ENCODE data around the gene GPR107.

Gene GPR107

DNA sequence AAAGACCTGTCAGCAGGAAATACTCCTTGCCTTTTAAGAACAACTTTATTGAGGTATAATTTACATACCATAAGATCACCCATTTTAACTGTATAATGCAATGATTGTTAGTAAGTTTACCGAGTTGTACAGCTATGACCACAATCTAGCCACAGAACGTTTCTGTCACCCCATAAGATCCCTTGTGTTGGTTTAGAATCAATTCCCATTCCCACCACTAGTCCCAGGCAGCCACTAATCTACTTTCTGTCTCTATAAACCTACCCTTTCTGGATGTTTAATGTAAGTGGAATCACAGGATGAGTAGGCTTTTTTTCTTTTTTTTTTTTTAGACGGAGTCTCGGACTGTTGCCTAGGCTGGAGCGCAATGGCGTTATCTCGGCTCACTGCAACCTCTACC, 4.4 kb downstream of the GPR107 start:
- Histone ChIP-seq H3K9ac (ENCODE audit: low read depth, low read length) (no peak overlapping the region), H3K4me3 (ENCODE audit: low read depth, low read length) (no peak overlapping the region), H3K4me1 (ENCODE audit: control insufficient read depth, insufficient read depth, low read length) (0 out of 2 replicates have a peak, but pooled peaks cover 4% of the 10 kb centered on the region), H3K27ac (ENCODE audit: low read depth, low read length) (no peak overlapping the region), H3K27me3 (ENCODE audit: control insufficient read depth, insufficient read depth, low read length) (no peaks in the 10 kb centered on the region), H3K36me3 (ENCODE audit: control insufficient read depth, insufficient read depth, low read length) (peaks cover 4% of the 10 kb centered on the region), H3K9me3 (ENCODE audit: control insufficient read depth, insufficient read depth, low read length) (no peaks in the 10 kb centered on the region)

DNA sequence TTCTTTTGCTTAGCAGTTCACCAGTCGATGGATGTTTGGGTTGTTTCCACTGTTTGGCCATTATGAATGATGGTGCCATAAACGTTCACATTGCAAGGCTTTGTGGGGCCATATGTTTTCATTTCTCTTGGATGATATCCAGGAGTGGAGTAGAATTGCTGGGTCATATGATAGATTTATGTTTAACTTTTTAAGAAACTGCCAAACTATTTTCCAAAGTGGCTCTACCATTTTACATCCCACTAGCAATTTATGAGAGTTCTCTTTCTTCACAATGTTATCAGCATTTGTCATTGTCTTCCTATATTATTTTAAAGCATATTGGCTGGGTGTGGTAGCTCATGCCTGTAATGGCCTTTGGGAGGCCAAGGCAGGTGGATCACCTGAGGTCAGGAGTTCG, 5.2 kb downstream of the GPR107 start:
- H3K9ac ChIP-seq (ENCODE audit: low read depth, low read length) = no peak overlapping the region
- H3K4me1 ChIP-seq (ENCODE audit: control insufficient read depth, insufficient read depth, low read length) = 0 out of 2 replicates have a peak, but pooled peaks cover 4% of the 10 kb centered on the region
- H3K36me3 ChIP-seq (ENCODE audit: control insufficient read depth, insufficient read depth, low read length) = peaks cover 4% of the 10 kb centered on the region
- H3K9me3 ChIP-seq (ENCODE audit: control insufficient read depth, insufficient read depth, low read length) = no peaks in the 10 kb centered on the region
- no peaks in the 10 kb centered on the region for H3K27me3 ChIP-seq (ENCODE audit: control insufficient read depth, insufficient read depth, low read length)
- H3K27ac ChIP-seq (ENCODE audit: low read depth, low read length) = no peak overlapping the region
- H3K4me3 ChIP-seq (ENCODE audit: low read depth, low read length) = no peak overlapping the region

DNA sequence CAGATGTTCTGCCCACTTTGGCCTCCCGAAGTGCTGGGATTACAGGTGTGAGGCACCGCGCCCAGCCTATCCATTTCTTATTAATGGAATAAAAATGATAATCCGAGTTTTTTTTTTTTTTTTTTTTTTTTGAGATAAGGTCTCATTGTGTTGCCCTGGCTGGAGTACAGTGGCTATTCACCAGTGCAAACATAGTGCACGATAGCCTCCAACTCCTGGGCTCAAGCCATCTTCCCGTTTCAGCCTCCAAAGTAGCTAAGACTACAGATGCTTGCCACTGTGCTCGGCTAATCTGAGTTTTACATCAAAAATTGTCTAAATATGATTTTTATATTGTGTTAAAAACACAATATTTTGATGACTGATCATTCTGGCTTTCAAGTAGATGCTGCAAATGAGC, 6.6 kb downstream of the GPR107 start:
- H3K4me1 ChIP-seq (ENCODE audit: control insufficient read depth, insufficient read depth, low read length) = no peaks in the 10 kb centered on the region
- peaks cover 4% of the 10 kb centered on the region for H3K36me3 ChIP-seq (ENCODE audit: control insufficient read depth, insufficient read depth, low read length)
- no peak overlapping the region for H3K4me3 ChIP-seq (ENCODE audit: low read depth, low read length)
- no peaks in the 10 kb centered on the region for H3K9me3 ChIP-seq (ENCODE audit: control insufficient read depth, insufficient read depth, low read length)
- no peak overlapping the region for H3K9ac ChIP-seq (ENCODE audit: low read depth, low read length)
- H3K27me3 ChIP-seq (ENCODE audit: control insufficient read depth, insufficient read depth, low read length) = no peaks in the 10 kb centered on the region
- H3K27ac ChIP-seq (ENCODE audit: low read depth, low read length) = no peak overlapping the region

DNA sequence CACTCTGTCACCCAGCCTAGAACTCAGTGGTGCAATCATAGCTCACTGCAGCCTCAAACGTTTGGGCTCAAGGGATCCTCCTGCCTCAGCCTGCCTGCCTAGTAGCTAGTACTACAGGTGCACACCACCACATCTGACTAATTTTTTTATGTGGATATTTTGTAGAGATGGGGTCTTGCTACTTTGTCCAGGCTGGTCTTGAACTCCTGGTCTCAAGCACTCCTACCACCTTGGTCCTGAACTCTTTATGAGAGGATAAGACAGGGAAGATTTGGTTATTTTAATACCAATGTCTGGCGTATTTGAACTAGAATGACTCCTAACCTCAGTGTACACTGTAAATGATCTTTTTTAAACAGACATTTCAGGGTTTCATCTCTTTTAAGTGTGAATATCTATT, 9.0 kb downstream of the GPR107 start:
- Histone ChIP-seq H3K27ac (ENCODE audit: low read depth, low read length) (no peak overlapping the region), H3K27me3 (ENCODE audit: control insufficient read depth, insufficient read depth, low read length) (no peaks in the 10 kb centered on the region), H3K4me3 (ENCODE audit: low read depth, low read length) (no peak overlapping the region), H3K9me3 (ENCODE audit: control insufficient read depth, insufficient read depth, low read length) (no peaks in the 10 kb centered on the region), H3K9ac (ENCODE audit: low read depth, low read length) (no peak overlapping the region), H3K4me1 (ENCODE audit: control insufficient read depth, insufficient read depth, low read length) (no peaks in the 10 kb centered on the region), H3K36me3 (ENCODE audit: control insufficient read depth, insufficient read depth, low read length) (peaks cover 4% of the 10 kb centered on the region)

DNA sequence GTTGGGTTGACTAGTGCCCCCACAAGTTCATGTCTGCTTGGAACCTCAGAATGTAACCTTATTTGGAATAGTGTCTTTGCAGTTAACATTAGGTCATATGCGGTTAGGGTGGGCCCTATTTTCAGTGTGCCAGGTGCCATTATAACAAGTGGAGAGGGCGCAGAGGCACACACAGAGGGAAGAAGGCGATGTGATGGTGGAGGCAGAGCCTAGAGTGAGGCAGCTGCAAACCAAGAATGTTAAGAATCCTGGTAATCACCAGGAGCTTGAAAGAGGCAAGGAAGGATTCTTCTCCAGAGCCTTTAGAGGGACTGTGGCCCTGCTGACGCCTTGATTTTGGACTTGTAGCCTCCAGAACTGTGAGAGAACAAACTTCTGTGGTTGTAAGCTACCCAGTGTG, 10.9 kb downstream of the GPR107 start:
- Histone ChIP-seq H3K4me1 (ENCODE audit: control insufficient read depth, insufficient read depth, low read length) (no peaks in the 10 kb centered on the region), H3K9me3 (ENCODE audit: control insufficient read depth, insufficient read depth, low read length) (no peaks in the 10 kb centered on the region), H3K9ac (ENCODE audit: low read depth, low read length) (no peak overlapping the region), H3K4me3 (ENCODE audit: low read depth, low read length) (no peak overlapping the region), H3K27me3 (ENCODE audit: control insufficient read depth, insufficient read depth, low read length) (no peaks in the 10 kb centered on the region), H3K27ac (ENCODE audit: low read depth, low read length) (no peak overlapping the region), H3K36me3 (ENCODE audit: control insufficient read depth, insufficient read depth, low read length) (no peaks in the 10 kb centered on the region)

DNA sequence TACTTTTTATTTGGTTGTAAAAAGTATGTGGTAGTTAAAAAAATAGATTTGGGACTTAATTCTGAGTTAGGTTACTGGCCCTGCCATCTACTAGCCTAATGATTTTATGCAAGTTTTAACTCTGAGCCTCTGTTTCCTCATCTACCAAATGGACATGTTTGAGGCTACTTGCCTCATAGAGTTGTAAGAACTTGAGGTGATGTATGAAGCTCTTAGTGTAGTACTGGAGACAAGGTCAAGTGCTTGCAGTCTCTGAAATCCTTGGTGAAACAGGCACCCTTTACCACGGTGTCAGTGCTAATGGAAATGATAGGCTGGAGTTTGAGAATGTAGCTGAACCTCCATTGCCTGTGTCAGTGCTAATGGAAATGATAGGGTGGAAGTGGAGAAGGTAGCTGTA, 15.3 kb downstream of the GPR107 start:
- Histone ChIP-seq H3K27me3 (ENCODE audit: control insufficient read depth, insufficient read depth, low read length) (no peaks in the 10 kb centered on the region), H3K36me3 (ENCODE audit: control insufficient read depth, insufficient read depth, low read length) (no peaks in the 10 kb centered on the region), H3K4me1 (ENCODE audit: control insufficient read depth, insufficient read depth, low read length) (peaks cover 6% of the 10 kb centered on the region), H3K27ac (ENCODE audit: low read depth, low read length) (no peak overlapping the region), H3K4me3 (ENCODE audit: low read depth, low read length) (no peak overlapping the region), H3K9me3 (ENCODE audit: control insufficient read depth, insufficient read depth, low read length) (no peaks in the 10 kb centered on the region), H3K9ac (ENCODE audit: low read depth, low read length) (no peak overlapping the region)

DNA sequence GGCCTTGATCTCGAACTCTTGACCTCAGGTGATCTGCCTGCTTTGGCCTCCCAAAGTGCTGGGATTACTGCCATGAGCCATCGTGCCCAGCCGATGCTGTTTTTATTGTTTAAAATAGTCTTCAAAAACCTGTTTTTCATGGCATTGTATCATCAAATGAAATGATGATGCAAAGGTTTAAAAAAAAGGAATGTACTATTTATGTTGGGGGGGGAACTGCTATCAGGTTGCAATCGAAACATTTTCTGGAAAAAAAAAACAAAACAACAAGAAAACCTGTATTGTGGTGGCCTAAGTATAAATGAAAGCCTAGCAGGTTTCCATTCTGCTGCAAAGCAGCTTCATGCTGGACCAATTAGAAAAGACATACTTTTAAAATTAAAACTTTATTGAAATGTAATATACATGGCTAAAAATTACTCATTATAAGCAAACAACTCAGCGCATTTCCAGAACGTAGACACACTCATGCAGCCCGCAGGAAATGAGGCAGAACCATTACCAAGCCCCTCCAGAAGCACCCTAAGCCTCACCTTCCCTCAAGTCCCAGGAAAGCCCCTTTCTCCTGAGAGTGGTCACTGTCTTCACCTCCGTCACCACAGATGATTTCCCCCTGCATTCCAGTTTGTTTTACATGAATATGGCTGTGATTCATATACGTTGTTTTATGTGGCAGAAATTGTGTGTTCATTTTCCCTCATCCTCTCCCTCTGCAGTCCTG, 19.0 kb downstream of the GPR107 start:
- Histone ChIP-seq H3K27ac (ENCODE audit: low read depth, low read length) (peak overlapping the region; percentile 40), H3K9ac (ENCODE audit: low read depth, low read length) (no peak overlapping the region), H3K36me3 (ENCODE audit: control insufficient read depth, insufficient read depth, low read length) (peaks cover 16% of the 10 kb centered on the region), H3K4me3 (ENCODE audit: low read depth, low read length) (no peak overlapping the region), H3K4me1 (ENCODE audit: control insufficient read depth, insufficient read depth, low read length) (peaks cover 6% of the 10 kb centered on the region), H3K9me3 (ENCODE audit: control insufficient read depth, insufficient read depth, low read length) (no peaks in the 10 kb centered on the region), H3K27me3 (ENCODE audit: control insufficient read depth, insufficient read depth, low read length) (no peaks in the 10 kb centered on the region)

DNA sequence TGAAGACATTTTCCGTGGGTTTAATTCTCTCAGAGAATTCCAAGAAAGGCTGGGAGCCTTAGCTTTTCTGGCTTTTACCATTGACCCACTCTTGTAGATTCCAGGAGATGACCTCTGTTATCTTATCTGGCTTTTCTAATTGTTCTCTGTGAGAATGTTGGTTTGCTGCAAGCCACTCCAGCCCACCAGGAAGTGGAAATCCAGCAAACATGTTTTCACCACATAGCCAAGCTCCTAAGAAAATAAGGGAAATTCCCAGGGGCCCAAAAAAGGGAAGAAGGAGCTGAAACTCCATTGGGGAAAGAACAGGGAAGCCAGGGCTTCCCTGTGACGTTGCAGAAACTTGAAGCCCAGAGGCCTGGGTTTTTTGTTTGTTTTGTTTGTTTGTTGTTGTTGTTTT, 19.7 kb downstream of the GPR107 start:
- H3K36me3 ChIP-seq (ENCODE audit: control insufficient read depth, insufficient read depth, low read length) = peaks cover 20% of the 10 kb centered on the region
- H3K27ac ChIP-seq (ENCODE audit: low read depth, low read length) = peak overlapping the region; percentile 40
- peaks cover 6% of the 10 kb centered on the region for H3K4me1 ChIP-seq (ENCODE audit: control insufficient read depth, insufficient read depth, low read length)
- no peak overlapping the region for H3K4me3 ChIP-seq (ENCODE audit: low read depth, low read length)
- no peak overlapping the region for H3K9ac ChIP-seq (ENCODE audit: low read depth, low read length)
- H3K27me3 ChIP-seq (ENCODE audit: control insufficient read depth, insufficient read depth, low read length) = no peaks in the 10 kb centered on the region
- no peaks in the 10 kb centered on the region for H3K9me3 ChIP-seq (ENCODE audit: control insufficient read depth, insufficient read depth, low read length)

DNA sequence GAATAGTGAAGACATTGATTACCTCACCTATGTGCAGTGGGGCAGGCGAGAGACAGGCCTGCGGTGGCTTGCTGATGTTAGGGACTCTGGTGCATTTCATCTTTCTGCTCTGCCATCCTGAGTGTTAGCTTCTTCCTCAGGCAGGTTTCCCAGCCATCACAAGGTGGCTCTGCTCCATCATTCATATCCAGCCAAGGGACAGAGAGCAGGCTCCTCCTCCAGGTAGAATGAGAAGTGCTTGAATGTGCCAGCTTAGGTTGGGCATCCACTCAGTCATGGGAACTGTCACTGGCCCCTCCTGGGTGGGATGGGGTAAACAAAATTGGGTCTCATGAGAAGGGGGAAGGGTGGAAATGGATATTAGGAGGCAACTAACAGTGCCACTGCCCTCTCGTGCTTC, 24.8 kb downstream of the GPR107 start:
- Histone ChIP-seq H3K9me3 (ENCODE audit: control insufficient read depth, insufficient read depth, low read length) (no peaks in the 10 kb centered on the region), H3K4me1 (ENCODE audit: control insufficient read depth, insufficient read depth, low read length) (no peaks in the 10 kb centered on the region), H3K27ac (ENCODE audit: low read depth, low read length) (no peak overlapping the region), H3K4me3 (ENCODE audit: low read depth, low read length) (no peak overlapping the region), H3K9ac (ENCODE audit: low read depth, low read length) (no peak overlapping the region), H3K27me3 (ENCODE audit: control insufficient read depth, insufficient read depth, low read length) (no peaks in the 10 kb centered on the region), H3K36me3 (ENCODE audit: control insufficient read depth, insufficient read depth, low read length) (peaks cover 52% of the 10 kb centered on the region)

DNA sequence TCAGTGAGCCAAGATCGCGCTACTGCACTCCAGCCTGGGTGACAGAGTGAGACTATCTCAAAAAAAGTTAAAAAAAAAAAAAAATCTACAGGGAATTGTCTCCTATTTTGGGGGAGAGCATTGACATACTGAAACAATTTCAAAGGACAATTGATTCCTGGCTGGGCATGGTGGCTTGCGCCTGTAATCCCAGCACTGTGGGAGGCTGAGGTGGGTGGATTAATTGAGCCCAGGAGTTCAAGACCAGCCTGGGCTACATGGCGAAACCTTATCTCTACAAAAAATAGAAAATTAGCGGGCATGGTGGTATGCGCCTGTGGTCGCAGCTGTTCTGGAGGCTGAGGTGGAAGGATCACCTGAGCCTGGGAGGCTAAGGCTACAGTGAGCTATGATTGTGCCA, 30.6 kb downstream of the GPR107 start:
- H3K9ac ChIP-seq (ENCODE audit: low read depth, low read length) = no peak overlapping the region
- no peaks in the 10 kb centered on the region for H3K4me1 ChIP-seq (ENCODE audit: control insufficient read depth, insufficient read depth, low read length)
- H3K4me3 ChIP-seq (ENCODE audit: low read depth, low read length) = no peak overlapping the region
- no peaks in the 10 kb centered on the region for H3K9me3 ChIP-seq (ENCODE audit: control insufficient read depth, insufficient read depth, low read length)
- no peak overlapping the region for H3K27ac ChIP-seq (ENCODE audit: low read depth, low read length)
- peaks cover 48% of the 10 kb centered on the region for H3K36me3 ChIP-seq (ENCODE audit: control insufficient read depth, insufficient read depth, low read length)
- no peaks in the 10 kb centered on the region for H3K27me3 ChIP-seq (ENCODE audit: control insufficient read depth, insufficient read depth, low read length)

DNA sequence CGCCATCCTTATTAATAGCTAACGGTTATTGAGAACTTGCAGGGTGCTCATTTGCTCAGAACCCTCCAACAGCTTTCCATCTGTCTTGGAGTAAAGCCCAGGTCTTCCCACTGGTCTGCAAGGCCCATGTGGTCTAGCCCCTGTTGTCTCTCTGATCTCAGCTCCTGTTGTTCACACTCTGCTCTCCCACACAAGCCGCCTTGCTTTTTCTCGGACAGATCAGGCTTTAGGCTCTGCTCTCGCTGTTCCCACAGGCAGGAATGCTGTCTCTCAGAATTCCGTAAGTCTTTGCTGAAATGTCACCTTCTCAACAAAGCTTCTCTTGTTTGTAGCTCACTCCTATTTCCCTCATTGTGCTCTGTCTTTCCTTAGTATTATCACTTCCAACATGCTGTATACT, 34.3 kb downstream of the GPR107 start:
- Histone ChIP-seq H3K27me3 (ENCODE audit: control insufficient read depth, insufficient read depth, low read length) (no peaks in the 10 kb centered on the region), H3K36me3 (ENCODE audit: control insufficient read depth, insufficient read depth, low read length) (peaks cover 58% of the 10 kb centered on the region), H3K9ac (ENCODE audit: low read depth, low read length) (no peak overlapping the region), H3K4me3 (ENCODE audit: low read depth, low read length) (no peak overlapping the region), H3K27ac (ENCODE audit: low read depth, low read length) (no peak overlapping the region), H3K9me3 (ENCODE audit: control insufficient read depth, insufficient read depth, low read length) (no peaks in the 10 kb centered on the region), H3K4me1 (ENCODE audit: control insufficient read depth, insufficient read depth, low read length) (no peaks in the 10 kb centered on the region)

All from HUES48 (cell line).